Type B pancreatic cell (in vitro differentiated cells): ENCODE results near the gene TPST2. TPM values are rescaled to one million over a fixed set of nuclear protein-coding genes. Genes with fewer than 3 reads are reported as not detected.

Source experiments
- DNase-seq: peaks from one replicate; pipeline ENCODE4 v3.0.0; 2021; ENCODE audit warnings: mixed read lengths; ENCODE audit not compliant: unreplicated experiment; ENCODE audit errors: extremely low spot score
- H3K27ac Mint-ChIP-seq: 2 replicates; pipeline ENCODE4 v1.8.0; 2021; ENCODE audit warnings: mild to moderate bottlenecking, mixed read lengths
- H3K27me3 Mint-ChIP-seq: 2 replicates; pipeline ENCODE4 v1.8.0; 2021; ENCODE audit warnings: mixed read lengths
- H3K36me3 Mint-ChIP-seq: 2 replicates; pipeline ENCODE4 v1.8.0; 2021; ENCODE audit warnings: mixed read lengths
- H3K4me1 Mint-ChIP-seq: one replicate; pipeline ENCODE4 v1.8.0; 2021; ENCODE audit warnings: mixed read lengths; ENCODE audit not compliant: unreplicated experiment
- H3K4me3 Mint-ChIP-seq: 2 replicates; pipeline ENCODE4 v1.8.0; 2021; ENCODE audit warnings: mild to moderate bottlenecking, mixed read lengths
- H3K9me3 Mint-ChIP-seq: 2 replicates; pipeline ENCODE4 v1.8.0; 2021; ENCODE audit warnings: mixed read lengths
- total RNA-seq: library from RNA; stranded (reverse); gene quantifications from 2 replicates; pipeline ENCODE4 v1.2.1, GENCODE V29; 2021; ENCODE audit warnings: low replicate concordance
- TF ChIP-seq, protein P1 (sequence below): fragments of 200-600 bp; sonication (generic); conservative IDR thresholded peaks from 2 replicates; pipeline ENCODE4 v1.5.0; 2021; ENCODE audit warnings: antibody characterized with exemption, mild to moderate bottlenecking

Gene TPST2
- total RNA-seq, 1 donor from 2014 or later, result 15.7 TPM

- DNase-seq, result no peak
- H3K9me3 Mint-ChIP-seq, result no peaks in the 10 kb centered on the region
- peaks cover 1% of the 10 kb centered on the region for H3K4me1 Mint-ChIP-seq
- H3K4me3 Mint-ChIP-seq, result no peak overlapping the region
- peaks cover 12% of the 10 kb centered on the region for H3K36me3 Mint-ChIP-seq
- no peaks in the 10 kb centered on the region for H3K27me3 Mint-ChIP-seq
- peak overlapping the region; percentile 61 for H3K27ac Mint-ChIP-seq
- TF ChIP-seq, protein P1, sequence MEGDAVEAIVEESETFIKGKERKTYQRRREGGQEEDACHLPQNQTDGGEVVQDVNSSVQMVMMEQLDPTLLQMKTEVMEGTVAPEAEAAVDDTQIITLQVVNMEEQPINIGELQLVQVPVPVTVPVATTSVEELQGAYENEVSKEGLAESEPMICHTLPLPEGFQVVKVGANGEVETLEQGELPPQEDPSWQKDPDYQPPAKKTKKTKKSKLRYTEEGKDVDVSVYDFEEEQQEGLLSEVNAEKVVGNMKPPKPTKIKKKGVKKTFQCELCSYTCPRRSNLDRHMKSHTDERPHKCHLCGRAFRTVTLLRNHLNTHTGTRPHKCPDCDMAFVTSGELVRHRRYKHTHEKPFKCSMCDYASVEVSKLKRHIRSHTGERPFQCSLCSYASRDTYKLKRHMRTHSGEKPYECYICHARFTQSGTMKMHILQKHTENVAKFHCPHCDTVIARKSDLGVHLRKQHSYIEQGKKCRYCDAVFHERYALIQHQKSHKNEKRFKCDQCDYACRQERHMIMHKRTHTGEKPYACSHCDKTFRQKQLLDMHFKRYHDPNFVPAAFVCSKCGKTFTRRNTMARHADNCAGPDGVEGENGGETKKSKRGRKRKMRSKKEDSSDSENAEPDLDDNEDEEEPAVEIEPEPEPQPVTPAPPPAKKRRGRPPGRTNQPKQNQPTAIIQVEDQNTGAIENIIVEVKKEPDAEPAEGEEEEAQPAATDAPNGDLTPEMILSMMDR, result no peak
Observed at GRCh38 chr22:26585104-26585790, 4.7 kb downstream of the TPST2 start.

- no peak overlapping the region for H3K4me3 Mint-ChIP-seq
- H3K9me3 Mint-ChIP-seq, result no peaks in the 10 kb centered on the region
- no peak overlapping the region for H3K27ac Mint-ChIP-seq
- peaks cover 12% of the 10 kb centered on the region for H3K36me3 Mint-ChIP-seq
- no peaks in the 10 kb centered on the region for H3K27me3 Mint-ChIP-seq
- no peaks in the 10 kb centered on the region for H3K4me1 Mint-ChIP-seq
- DNase-seq, result no peak
- TF ChIP-seq, protein P1, result no peak
Observed at GRCh38 chr22:26584010-26584409, 5.9 kb downstream of the TPST2 start.

GRCh38 chr22:26581633-26582168 lies 8.2 kb downstream of the TPST2 start:
- DNase-seq, result no peak
- no peaks in the 10 kb centered on the region for H3K4me1 Mint-ChIP-seq
- H3K9me3 Mint-ChIP-seq, result no peaks in the 10 kb centered on the region
- H3K27me3 Mint-ChIP-seq, result no peaks in the 10 kb centered on the region
- TF ChIP-seq, protein P1, result no peak
- H3K27ac Mint-ChIP-seq, result no peak overlapping the region
- H3K4me3 Mint-ChIP-seq, result no peak overlapping the region
- H3K36me3 Mint-ChIP-seq, result peaks cover 5% of the 10 kb centered on the region

- no peak overlapping the region for H3K4me3 Mint-ChIP-seq
- no peaks in the 10 kb centered on the region for H3K27me3 Mint-ChIP-seq
- no peak overlapping the region for H3K27ac Mint-ChIP-seq
- peaks cover 5% of the 10 kb centered on the region for H3K36me3 Mint-ChIP-seq
- TF ChIP-seq, protein P1, result no peak
- peaks cover 5% of the 10 kb centered on the region for H3K4me1 Mint-ChIP-seq
- DNase-seq, result no peak
- H3K9me3 Mint-ChIP-seq, result no peaks in the 10 kb centered on the region
Observed at GRCh38 chr22:26581026-26581425, 8.9 kb downstream of the TPST2 start.

- Mint-ChIP-seq H3K4me3 (no peak overlapping the region), H3K9me3 (no peaks in the 10 kb centered on the region), H3K4me1 (peaks cover 5% of the 10 kb centered on the region), H3K27ac (no peak overlapping the region), H3K27me3 (no peaks in the 10 kb centered on the region), H3K36me3 (peaks cover 5% of the 10 kb centered on the region)
- no peak for DNase-seq
- TF ChIP-seq, protein P1, result no peak
Observed at GRCh38 chr22:26580240-26580962, 9.5 kb downstream of the TPST2 start.
